Stomach (tissue), 9 donors: ENCODE measurements around the gene DLG4. TPM values are rescaled to one million over a fixed set of nuclear protein-coding genes. Genes with fewer than 3 reads are reported as not detected.

Experiments
- DNase-seq, 2 donors: peaks; one replicate each; pipeline versions ENCODE4 v3.0.0 to v3.0.0-alpha.2; 2013 to 2019
- H3K27ac ChIP-seq, 5 donors: fragments of 200-600 bp in 4 of 5; sonication (generic) in 4 of 5; one replicate each; pipeline ENCODE4 v1.5.1; 2013 to 2019; ENCODE audit warnings: mild to moderate bottlenecking in 1 of 5, moderate library complexity in 1 of 5
- H3K27me3 ChIP-seq, 3 donors: fragments of 200-600 bp; sonication (generic); one replicate each; pipeline ENCODE4 v1.5.1; 2017 to 2019; ENCODE audit warnings: mixed run types in 1 of 3
- H3K36me3 ChIP-seq, 4 donors: fragments of 200-600 bp; sonication (generic); 1 replicate in 3 of 4; 2 replicates in 1 of 4; pipeline ENCODE4 v1.5.1; 2016 to 2019
- H3K4me1 ChIP-seq, 4 donors: fragments of 200-600 bp; sonication (generic); one replicate each; pipeline ENCODE4 v1.5.1; 2016 to 2019
- H3K4me3 ChIP-seq, 4 donors: fragments of 200-600 bp; sonication (generic) in 3 of 4; one replicate each; pipeline ENCODE4 v1.5.1; 2016 to 2019; ENCODE audit warnings: mild to moderate bottlenecking in 1 of 4
- H3K9me3 ChIP-seq, 4 donors: fragments of 200-600 bp; sonication (generic); one replicate each; pipeline ENCODE4 v1.5.1; 2016 to 2019
- CTCF ChIP-seq, 7 experiments: fragments of 450-650 bp in 4 of 7; fragments of 200-600 bp in 3 of 7; sonication (generic) in 3 of 7; IDR thresholded peaks; one replicate each; pipeline ENCODE4 v1.5.1; 2016 to 2019; ENCODE audit warnings: antibody characterized with exemption in 7 of 7, control low read depth in 2 of 7, mild to moderate bottlenecking in 1 of 7
- EP300 ChIP-seq: sonication (generic); formaldehyde crosslinking; IDR thresholded peaks from one replicate; pipeline ENCODE4 v1.6.1; 2017; ENCODE audit warnings: antibody characterized with exemption
- POLR2A ChIP-seq, 4 donors: fragments of 450-650 bp; IDR thresholded peaks; one replicate each; pipeline ENCODE4 v1.6.1; 2016; ENCODE audit warnings: antibody characterized with exemption in 4 of 4, control low read depth in 2 of 4, mild to moderate bottlenecking in 1 of 4, moderate library complexity in 1 of 4
- POLR2AphosphoS5 ChIP-seq, 3 donors: sonication (generic); formaldehyde crosslinking; IDR thresholded peaks; one replicate each; pipeline ENCODE4 v1.6.1; 2016; ENCODE audit warnings: antibody characterized with exemption in 3 of 3
- WGBS, 5 donors: extraction: QIAGEN DNeasy Blood & Tissue Kit in 3 of 5; methylation state at CpG; one replicate each; pipeline versions ENCODE4 v1.1.5 to v1.1.7; 2013 to 2018; 5-methylcytosine and 5-hydroxymethylcytosine counted together
- intact Hi-C: fragments of 100-400 bp; cut with DNase I; formaldehyde crosslinking; loops from one replicate; pipeline ENCODE4 v1.15.1; 2023; ENCODE audit warnings: low total_unique reads
- polyA plus RNA-seq, 3 donors: library from polyadenylated mRNA; stranded (reverse); fragments of 200-250 nt; gene quantifications; one replicate each; pipeline ENCODE4 v1.2.3, GENCODE V29; 2013
- total RNA-seq, 5 donors: library from RNA; depleted of rRNA; stranded (reverse); fragments of >200 nt; gene quantifications; one replicate each; pipeline versions ENCODE4 v1.1.0 to v1.2.3, GENCODE V29; 2014 to 2016
- donor health status: healthy with polysubstance abuse.
- donor health status: Bipolar disorder and iron deficiency.
- donor health status: healthy.

Gene DLG4
- total and polyA plus RNA-seq, 8 donors = 3.2 to 26.3 (median 8.8) TPM

- intact Hi-C loops = no loop called here
- Histone ChIP-seq H3K4me3 (peak within 1 kb of the TSS; percentile 65 to 98 (median 95)), H3K36me3 (peaks cover 17 to 40% (median 35%) of the 10 kb centered on the region in 4 donors), H3K9me3 (no peaks in the 10 kb centered on the region), H3K4me1 (peaks cover 32 to 52% (median 41%) of the 10 kb centered on the region in 4 donors), H3K27me3 (no peaks in the 10 kb centered on the region), H3K27ac (peak within 1 kb of the TSS; percentile 96 to 100 (median 99))
- WGBS, 5 donors = 0 to 1% (median 1%) methylated on average over 24 to 41 of the region's 41 CpGs
- DNase-seq = peak; percentile 98 to 100
- TF ChIP-seq POLR2A (IDR thresholded peaks at IDR 0.05) = no peak
- peak; percentile 61 to 86 (median 85) for TF ChIP-seq POLR2AphosphoS5 (IDR thresholded peaks at IDR 0.05)
Measured at GRCh38 chr17:7251661-7252175, 32.1 kb upstream of the DLG4 start, which contains the start of gene CTDNEP1. TSS of gene CTDNEP1 (minus strand) at chr17:7251734. CDS start at chr17:7251296, 438 bp downstream.

- Histone ChIP-seq H3K27ac (peak overlapping the region; percentile 96 to 100 (median 99)), H3K9me3 (no peaks in the 10 kb centered on the region)
- no peak for TF ChIP-seq POLR2AphosphoS5 (IDR thresholded peaks at IDR 0.05)
- no peak for TF ChIP-seq POLR2A (IDR thresholded peaks at IDR 0.05)
- no peak for TF ChIP-seq CTCF (IDR thresholded peaks at IDR 0.05)
- no peak for TF ChIP-seq EP300
Measured at GRCh38 chr17:7250695-7251627, 31.3 kb upstream of the DLG4 start.

DNA sequence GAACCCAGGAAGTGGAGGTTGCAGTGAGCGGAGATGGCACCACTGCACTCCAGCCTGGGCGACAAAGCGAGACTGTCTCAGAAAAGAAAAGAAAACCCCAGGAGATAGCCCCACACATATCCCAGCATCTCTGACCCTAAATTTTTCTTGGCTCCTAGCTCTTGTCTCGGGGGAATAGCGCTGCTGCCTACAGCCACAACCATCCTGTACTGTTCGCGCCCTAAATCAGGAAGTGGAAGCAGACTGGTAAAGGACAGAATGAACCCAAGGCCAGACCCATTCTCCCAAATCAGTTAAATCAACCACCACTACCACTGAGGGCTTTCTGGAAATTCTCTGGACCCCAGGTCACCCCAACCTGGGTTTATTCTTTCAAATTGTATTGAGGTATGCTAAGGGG, 30.2 kb upstream of the DLG4 start:
- Histone ChIP-seq H3K4me1 (peaks cover 32 to 52% (median 41%) of the 10 kb centered on the region in 4 donors), H3K4me3 (peak overlapping the region; percentile 65 to 98 (median 95)), H3K9me3 (no peaks in the 10 kb centered on the region), H3K27me3 (no peaks in the 10 kb centered on the region), H3K27ac (peak overlapping the region in 4 of 5 donors; percentile 99 to 100 (median 99)), H3K36me3 (peaks cover 22 to 40% (median 35%) of the 10 kb centered on the region in 4 donors)
- TF ChIP-seq POLR2A (IDR thresholded peaks at IDR 0.05) (no peak), CTCF (IDR thresholded peaks at IDR 0.05) (no peak), POLR2AphosphoS5 (IDR thresholded peaks at IDR 0.05) (no peak), EP300 (no peak)
- 84 to 92% (median 87%) methylated on average over 7 of the region's 7 CpGs for WGBS, 5 donors
- intact Hi-C loops = no loop called here
- DNase-seq = peak in 1 of 2 donors; percentile 17

More at GRCh38 chr17:7250695-7251627, 31.3 kb upstream of the DLG4 start:
- DNase-seq = peak in 1 of 2 donors; percentile 66
- H3K27me3 ChIP-seq = no peaks in the 10 kb centered on the region
- WGBS, 5 donors = 0 to 1% (median 0%) methylated on average over 28 to 54 of the region's 55 CpGs
- peak overlapping the region; percentile 65 to 98 (median 95) for H3K4me3 ChIP-seq
- intact Hi-C loops = no loop called here
- peaks cover 32 to 52% (median 41%) of the 10 kb centered on the region in 4 donors for H3K4me1 ChIP-seq
- peaks cover 21 to 40% (median 35%) of the 10 kb centered on the region in 4 donors for H3K36me3 ChIP-seq

DNA sequence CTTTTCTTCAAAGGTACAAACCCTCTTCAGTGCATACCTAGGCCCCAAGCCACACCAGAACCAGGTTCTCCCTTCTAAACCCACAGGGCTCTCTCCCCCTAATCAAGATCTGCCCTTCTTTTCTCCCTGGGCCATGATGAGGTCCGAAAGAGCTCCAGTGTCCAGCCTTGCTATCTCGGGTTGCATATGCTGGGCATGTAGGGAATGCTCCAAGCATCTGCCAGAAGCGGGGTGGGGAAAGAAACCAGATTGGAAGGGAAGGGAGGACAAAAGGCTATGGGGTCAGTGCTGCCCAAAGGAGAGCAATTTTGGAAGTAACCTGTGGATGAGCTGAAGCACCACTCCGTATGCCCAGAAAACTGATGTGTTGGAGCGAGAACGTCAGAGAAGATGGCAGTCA, 29.6 kb upstream of the DLG4 start:
- Histone ChIP-seq H3K4me1 (peaks cover 32 to 52% (median 41%) of the 10 kb centered on the region in 4 donors), H3K36me3 (peaks cover 25 to 40% (median 35%) of the 10 kb centered on the region in 4 donors), H3K9me3 (no peaks in the 10 kb centered on the region), H3K27me3 (no peaks in the 10 kb centered on the region), H3K27ac (no peak overlapping the region), H3K4me3 (peak overlapping the region in 1 of 4 donors; percentile 93)
- no peak for TF ChIP-seq POLR2AphosphoS5 (IDR thresholded peaks at IDR 0.05)
- TF ChIP-seq CTCF (IDR thresholded peaks at IDR 0.05) = no peak
- no peak for TF ChIP-seq POLR2A (IDR thresholded peaks at IDR 0.05)
- TF ChIP-seq EP300 = no peak
- DNase-seq = peak in 1 of 2 donors; percentile 2
- intact Hi-C loops = no loop called here
- 76 to 81% (median 79%) methylated on average over 6 of the region's 6 CpGs for WGBS, 5 donors
